A549 (cell line): ENCODE measurements around the gene RAPH1. TPM values are rescaled to one million over a fixed set of nuclear protein-coding genes. Genes with fewer than 3 reads are reported as not detected.

Source experiments
- ATAC-seq, 2 experiments: fragments of 200-7000 bp in 1 of 2; fragments of >200 bp in 1 of 2; cut with Nextera tagmentation in 1 of 2; cut with Tn5 transposase in 1 of 2; 3 replicates each; pipeline versions ENCODE4 v1.8.0 to v1.9.1; 2018 to 2020; ENCODE audit warnings: mild to moderate bottlenecking in 1 of 2, moderate library complexity in 1 of 2
- CTCF ChIA-PET: fragments of 300-600 bp; sonication (Branson Sonifier 250); formaldehyde crosslinking; extraction: SDS; loops from one replicate; lab custom pipeline; 2021; ENCODE audit warnings: antibody characterized with exemption, inconsistent platforms; lab: Yijun Ruan, JAX
- POLR2A ChIA-PET: fragments of 350-600 bp; formaldehyde crosslinking; extraction: SDS; loops from one replicate; lab custom pipeline; 2021; ENCODE audit warnings: antibody characterized with exemption, inconsistent platforms; lab: Yijun Ruan, JAX
- DNase-seq, 2 experiments: peaks; one replicate each; pipeline versions ENCODE4 v3.0.0 to v3.0.0-alpha.2; 2011 to 2016; ENCODE audit warnings: low read depth in 1 of 2, low spot score in 1 of 2
- FAIRE-seq: peaks from 2 replicates; lab custom pipeline; 2011; peaks lifted over from hg19 to GRCh38; lab: Jason Lieb, UNC
- H3K27ac ChIP-seq, 2 experiments: fragments of >200 bp; sonication (Bioruptor Twin); formaldehyde crosslinking; 3 replicates each; pipeline ENCODE4 v1.5.1; 2016 to 2017
- H3K4me1 ChIP-seq: fragments of >200 bp; sonication (Bioruptor Twin); formaldehyde crosslinking; 3 replicates; pipeline ENCODE4 v1.6.1; 2016
- H3K4me2 ChIP-seq: fragments of >200 bp; sonication (Bioruptor Twin); formaldehyde crosslinking; 3 replicates; pipeline ENCODE4 v1.6.1; 2016
- H3K4me3 ChIP-seq: fragments of >200 bp; sonication (Bioruptor Twin); formaldehyde crosslinking; 3 replicates; pipeline ENCODE4 v1.5.1; 2016
- H3K9me3 ChIP-seq: fragments of >200 bp; sonication (Bioruptor Twin); formaldehyde crosslinking; 3 replicates; pipeline ENCODE4 v1.6.1; 2016
- CTCF ChIP-seq: fragments of >200 bp; sonication (Bioruptor Twin); formaldehyde crosslinking; IDR thresholded peaks from 3 replicates; pipeline ENCODE4 v1.5.1; 2016
- EHF ChIP-seq: fragments of 250-450 bp; sonication (Bioruptor Pico); IDR thresholded peaks from 2 replicates; pipeline ENCODE4 v1.5.0; 2020; ENCODE audit warnings: mild to moderate bottlenecking
- FOSL2 ChIP-seq, 2 experiments: fragments of 450-650 bp in 1 of 2; fragments of >200 bp in 1 of 2; sonication (Bioruptor Twin) in 1 of 2; formaldehyde crosslinking; IDR thresholded peaks; 2 replicates each; pipeline versions ENCODE4 v1.5.0 to v1.6.1; 2016 to 2020; ENCODE audit warnings: mild to moderate bottlenecking in 1 of 2, moderate library complexity in 1 of 2
- HMGXB4 ChIP-seq: fragments of 250-450 bp; sonication (Bioruptor Pico); IDR thresholded peaks from 2 replicates; pipeline ENCODE4 v1.5.0; 2021; ENCODE audit warnings: mild to moderate bottlenecking, moderate library complexity, borderline replicate concordance
- HOXA7 ChIP-seq: fragments of 250-450 bp; sonication (Bioruptor Pico); IDR thresholded peaks from 2 replicates; pipeline ENCODE4 v1.5.0; 2020; ENCODE audit warnings: mild to moderate bottlenecking, moderate library complexity
- HOXB13 ChIP-seq: fragments of 250-450 bp; sonication (Bioruptor Pico); IDR thresholded peaks from 2 replicates; pipeline ENCODE4 v1.5.0; 2020; ENCODE audit warnings: low read depth, mild to moderate bottlenecking, moderate library complexity
- JUNB ChIP-seq: fragments of >200 bp; sonication (Bioruptor Twin); formaldehyde crosslinking; IDR thresholded peaks from 2 replicates; pipeline ENCODE4 v1.6.1; 2016
- KDM1A ChIP-seq: fragments of 200-600 bp; sonication (generic); IDR thresholded peaks from 2 replicates; pipeline ENCODE4 v1.6.1; 2016; ENCODE audit warnings: low read depth, mild to moderate bottlenecking
- KDM5A ChIP-seq: fragments of 200-600 bp; sonication (generic); IDR thresholded peaks from 2 replicates; pipeline ENCODE4 v1.6.1; 2016; ENCODE audit warnings: antibody characterized with exemption, mild to moderate bottlenecking
- MAFK ChIP-seq: fragments of 450-650 bp; IDR thresholded peaks from 2 replicates; pipeline ENCODE4 v1.6.1; 2014; ENCODE audit not compliant: partially characterized antibody
- PBX3 ChIP-seq: IDR thresholded peaks from 2 replicates; pipeline ENCODE4 v1.6.1; 2012
- POLR2A ChIP-seq: IDR thresholded peaks from 2 replicates; pipeline ENCODE4 v1.6.1; 2012; ENCODE audit warnings: mild to moderate bottlenecking, low read length
- POLR2AphosphoS2 ChIP-seq: conservative IDR thresholded peaks from 2 replicates; pipeline ENCODE4 v1.6.1; 2012; ENCODE audit warnings: low read length, improper control_type of control experiment, inconsistent platforms
- RAD21 ChIP-seq, 2 experiments: fragments of >200 bp in 1 of 2; sonication (Bioruptor Twin) in 1 of 2; formaldehyde crosslinking in 1 of 2; IDR thresholded peaks in 1 of 2; conservative IDR thresholded peaks in 1 of 2; 2 replicates in 1 of 2; 3 replicates in 1 of 2; pipeline ENCODE4 v1.6.1; 2012 to 2018; ENCODE audit warnings: inconsistent platforms in 1 of 2
- ZFP36 ChIP-seq: fragments of 450-650 bp; IDR thresholded peaks from 2 replicates; pipeline ENCODE4 v1.6.1; 2014; ENCODE audit warnings: borderline replicate concordance; ENCODE audit not compliant: partially characterized antibody
- WGBS: methylation state at CpG from one replicate; pipeline ENCODE4 v1.1.6; 2017; ENCODE audit errors: missing lambda C conversion rate; 5-methylcytosine and 5-hydroxymethylcytosine counted together
- polyA plus RNA-seq, 4 experiments: library from polyadenylated mRNA; depleted of rRNA in 3 of 4; stranded (reverse); fragments of >200 nt; fragmentation: RNase III in 1 of 4; extraction: RNeasy Plus Mini Kit Qiagen cat#74134 plus additional on column Dnase treatment in 1 of 4; gene quantifications; 2 replicates in 3 of 4; 3 replicates in 1 of 4; pipeline ENCODE4 v1.2.3, GENCODE V29; 2011 to 2017
- TF ChIP-seq, protein P1 (sequence below): fragments of 450-650 bp; IDR thresholded peaks from 2 replicates; pipeline ENCODE4 v1.6.1; 2014; ENCODE audit warnings: antibody characterized with exemption

Gene RAPH1
- polyA plus RNA-seq, 2 of the 4 experiments (the other 2 are of a cell fraction) = 6.3 to 7.3 TPM

- ChIA-PET CTCF (no interaction called here), POLR2A (interaction anchor here (0.7 kb wide), 1 partner anchor 11 kb away, joined by 4 read pairs; no protein-coding TSS in a partner anchor)
- no peak for ATAC-seq
- TF ChIP-seq KDM5A (no peak), HOXB13 (CRISPR knock-in tag) (no peak), HMGXB4 (no peak), KDM1A (no peak), POLR2AphosphoS2 (no peak), JUNB (no peak), RAD21 (conservative IDR thresholded peaks at IDR 0.05 in 1 of 2, IDR thresholded peaks at IDR 0.05 in 1 of 2) (no peak), ZFP36 (no peak), POLR2A (no peak)
- TF ChIP-seq, protein P1, sequence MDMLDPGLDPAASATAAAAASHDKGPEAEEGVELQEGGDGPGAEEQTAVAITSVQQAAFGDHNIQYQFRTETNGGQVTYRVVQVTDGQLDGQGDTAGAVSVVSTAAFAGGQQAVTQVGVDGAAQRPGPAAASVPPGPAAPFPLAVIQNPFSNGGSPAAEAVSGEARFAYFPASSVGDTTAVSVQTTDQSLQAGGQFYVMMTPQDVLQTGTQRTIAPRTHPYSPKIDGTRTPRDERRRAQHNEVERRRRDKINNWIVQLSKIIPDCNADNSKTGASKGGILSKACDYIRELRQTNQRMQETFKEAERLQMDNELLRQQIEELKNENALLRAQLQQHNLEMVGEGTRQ = no peak
- FAIRE-seq = no peak
- Histone ChIP-seq H3K4me3 (no peak overlapping the region), H3K4me2 (no peak overlapping the region), H3K27ac (no peak overlapping the region), H3K4me1 (peaks cover 17% of the 10 kb centered on the region), H3K9me3 (no peaks in the 10 kb centered on the region)
- DNase-seq = no peak
- 88% methylated on average over 3 of the region's 3 CpGs for whole genome bisulfite sequencing
Measured at GRCh38 chr2:203446780-203447179, 88.3 kb downstream of the RAPH1 start.

GRCh38 chr2:203446071-203446481 lies 89.0 kb downstream of the RAPH1 start:
- no peak overlapping the region for H3K4me2 ChIP-seq
- ChIA-PET CTCF (no interaction called here), POLR2A (interaction anchor here (0.7 kb wide), 1 partner anchor 10 kb away, joined by 4 read pairs; no protein-coding TSS in a partner anchor)

GRCh38 chr2:203444738-203445137 lies 90.4 kb downstream of the RAPH1 start:
- ChIA-PET CTCF (interaction anchor here (1.4 kb wide), 1 partner anchor 9 kb away, joined by 7 read pairs; no protein-coding TSS in a partner anchor), POLR2A (interaction anchor here (0.6 kb wide), 1 partner anchor 8 kb away, joined by 4 read pairs; no protein-coding TSS in a partner anchor)
- ATAC-seq = no peak

More at GRCh38 chr2:203446071-203446481, 89.0 kb downstream of the RAPH1 start:
- no peak for ATAC-seq
- peak; percentile 89 for TF ChIP-seq MAFK
- TF ChIP-seq FOSL2 (IDR thresholded peaks at IDR 0.05) = no peak
- TF ChIP-seq FOSL2 (CRISPR knock-in tag; IDR thresholded peaks at IDR 0.05) = no peak
- TF ChIP-seq, all 56 proteins: peak for 1
- H3K4me1 ChIP-seq = peaks cover 10% of the 10 kb centered on the region
- DNase-seq (no peak), FAIRE-seq (no peak)
- WGBS = 79% methylated on average over 3 of the region's 3 CpGs
- H3K4me3 ChIP-seq = no peak overlapping the region
- no peak overlapping the region for H3K27ac ChIP-seq
- no peaks in the 10 kb centered on the region for H3K9me3 ChIP-seq

More at GRCh38 chr2:203444738-203445137, 90.4 kb downstream of the RAPH1 start:
- FAIRE-seq (no peak), DNase-seq (no peak)
- Histone ChIP-seq H3K4me1 (no peaks in the 10 kb centered on the region), H3K27ac (no peak overlapping the region), H3K9me3 (no peaks in the 10 kb centered on the region), H3K4me3 (no peak overlapping the region), H3K4me2 (no peak overlapping the region)
- TF ChIP-seq JUNB (no peak), PBX3 (no peak), CTCF (no peak), EHF (CRISPR knock-in tag) (no peak), HOXA7 (CRISPR knock-in tag) (no peak), KDM5A (no peak)
- WGBS = 90% methylated on average over 7 of the region's 7 CpGs
